Activated B cell treated with CpG ODN at 0.5 μM for 24 hours (primary cell): Measurements from ENCODE around the gene DESI1. TPM values are rescaled to one million over a fixed set of nuclear protein-coding genes. Genes with fewer than 3 reads are reported as not detected.

Experiments
- ATAC-seq: fragments of 200-7000 bp; cut with Tn5 transposase; one replicate; pipeline ENCODE4 v1.10.0; 2021; ENCODE audit warnings: low read depth, mild to moderate bottlenecking, moderate library complexity
- CTCF ChIA-PET: fragments of 350-600 bp; sonication (Branson Sonifier 250); formaldehyde crosslinking; loops from one replicate; lab custom pipeline; 2021; ENCODE audit warnings: antibody characterized with exemption; lab: Charles Lee
- POLR2A ChIA-PET: fragments of 350-600 bp; sonication (Branson Sonifier 250); formaldehyde crosslinking; loops from one replicate; lab custom pipeline; 2021; ENCODE audit warnings: antibody characterized with exemption; lab: Charles Lee
- DNase-seq: peaks from one replicate; pipeline ENCODE4 v3.0.0; 2022
- H3K27ac Mint-ChIP-seq: one replicate; pipeline ENCODE4 v1.8.0; 2020; ENCODE audit warnings: mixed read lengths
- H3K27me3 Mint-ChIP-seq: one replicate; pipeline ENCODE4 v1.8.0; 2021; ENCODE audit warnings: mixed read lengths
- H3K36me3 Mint-ChIP-seq: one replicate; pipeline ENCODE4 v1.8.0; 2021; ENCODE audit warnings: low read depth, mixed read lengths
- H3K4me1 Mint-ChIP-seq: one replicate; pipeline ENCODE4 v1.8.0; 2021; ENCODE audit warnings: mixed read lengths
- H3K4me3 Mint-ChIP-seq: one replicate; pipeline ENCODE4 v1.8.0; 2020; ENCODE audit warnings: mild to moderate bottlenecking, mixed read lengths
- H3K9me3 Mint-ChIP-seq: one replicate; pipeline ENCODE4 v1.8.0; 2020; ENCODE audit warnings: mixed read lengths
- intact Hi-C: fragments of 100-400 bp; cut with micrococcal nuclease; formaldehyde crosslinking; loops from one replicate; pipeline ENCODE4 v1.15.1; 2024
- total RNA-seq: library from RNA; stranded (reverse); gene quantifications from 2 replicates; pipeline ENCODE4 v1.2.3, GENCODE V29; 2022
- TF ChIP-seq, protein P1 (sequence below): fragments of 200-600 bp; IDR thresholded peaks from one replicate; pipeline ENCODE4 v1.8.0; 2022; ENCODE audit warnings: antibody characterized with exemption, mild to moderate bottlenecking

The DESI1 gene
- total RNA-seq, 1 donor from 2014 or later: 49.5 TPM

DNA sequence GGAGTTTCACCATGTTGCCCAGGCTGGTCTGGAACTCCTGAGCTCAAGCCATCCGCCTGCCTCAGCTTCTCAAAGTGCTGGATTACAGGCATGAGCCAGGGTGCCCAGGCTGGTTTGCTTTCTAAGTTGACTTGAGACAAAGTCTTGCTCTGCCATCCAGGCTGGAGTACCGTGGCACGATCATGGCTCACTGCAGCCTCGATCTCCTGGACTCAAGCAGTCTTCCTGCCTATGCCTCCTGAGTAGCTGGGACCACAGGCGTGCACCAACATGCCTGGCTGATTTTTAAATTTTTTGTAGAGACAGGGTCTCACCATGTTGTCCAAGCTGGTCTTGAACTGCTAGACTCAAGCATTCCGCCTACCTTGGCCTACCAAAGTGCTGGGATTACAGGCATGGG lies 36.9 kb upstream of the DESI1 start:
- no peak for DNase-seq
- Mint-ChIP-seq H3K27ac (no peak overlapping the region), H3K4me3 (no peak overlapping the region), H3K4me1 (no peaks in the 10 kb centered on the region), H3K36me3 (peaks cover 85% of the 10 kb centered on the region), H3K27me3 (no peaks in the 10 kb centered on the region), H3K9me3 (no peaks in the 10 kb centered on the region)
- ChIA-PET CTCF (interaction anchor here (1.4 kb wide), 1 partner anchor 9 kb away, joined by 3 read pairs; no protein-coding TSS in a partner anchor), POLR2A (interaction anchor here (0.6 kb wide), 1 partner anchor 734 kb away, joined by 7 read pairs; no protein-coding TSS in a partner anchor)
- TF ChIP-seq, protein P1, sequence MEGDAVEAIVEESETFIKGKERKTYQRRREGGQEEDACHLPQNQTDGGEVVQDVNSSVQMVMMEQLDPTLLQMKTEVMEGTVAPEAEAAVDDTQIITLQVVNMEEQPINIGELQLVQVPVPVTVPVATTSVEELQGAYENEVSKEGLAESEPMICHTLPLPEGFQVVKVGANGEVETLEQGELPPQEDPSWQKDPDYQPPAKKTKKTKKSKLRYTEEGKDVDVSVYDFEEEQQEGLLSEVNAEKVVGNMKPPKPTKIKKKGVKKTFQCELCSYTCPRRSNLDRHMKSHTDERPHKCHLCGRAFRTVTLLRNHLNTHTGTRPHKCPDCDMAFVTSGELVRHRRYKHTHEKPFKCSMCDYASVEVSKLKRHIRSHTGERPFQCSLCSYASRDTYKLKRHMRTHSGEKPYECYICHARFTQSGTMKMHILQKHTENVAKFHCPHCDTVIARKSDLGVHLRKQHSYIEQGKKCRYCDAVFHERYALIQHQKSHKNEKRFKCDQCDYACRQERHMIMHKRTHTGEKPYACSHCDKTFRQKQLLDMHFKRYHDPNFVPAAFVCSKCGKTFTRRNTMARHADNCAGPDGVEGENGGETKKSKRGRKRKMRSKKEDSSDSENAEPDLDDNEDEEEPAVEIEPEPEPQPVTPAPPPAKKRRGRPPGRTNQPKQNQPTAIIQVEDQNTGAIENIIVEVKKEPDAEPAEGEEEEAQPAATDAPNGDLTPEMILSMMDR: no peak
- intact Hi-C loops: no loop called here
- no peak for ATAC-seq

DNA sequence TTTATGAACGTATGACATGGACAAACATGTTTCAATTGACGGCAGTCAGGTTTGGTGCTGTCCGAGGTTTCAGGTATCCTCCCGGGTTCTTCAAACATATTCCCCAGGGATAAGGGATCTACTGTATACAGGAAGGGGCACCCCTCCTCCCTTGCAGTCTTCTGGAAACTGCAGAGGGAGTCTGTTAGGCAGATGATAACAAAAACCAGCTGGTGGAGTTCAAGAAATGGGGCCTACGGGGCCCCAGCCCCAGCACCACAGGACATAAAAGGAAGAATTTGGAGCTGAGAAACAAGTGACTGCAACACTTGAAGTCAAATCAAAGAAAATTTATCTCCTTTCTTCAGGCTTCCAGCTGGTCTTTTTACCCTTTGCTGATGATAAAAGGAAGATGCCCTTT lies 35.7 kb upstream of the DESI1 start:
- ChIA-PET CTCF (no interaction called here), POLR2A (no interaction called here)
- DNase-seq: no peak
- no peaks in the 10 kb centered on the region for H3K27me3 Mint-ChIP-seq
- H3K4me3 Mint-ChIP-seq: no peak overlapping the region
- no peak overlapping the region for H3K27ac Mint-ChIP-seq
- TF ChIP-seq, protein P1: no peak
- H3K9me3 Mint-ChIP-seq: no peaks in the 10 kb centered on the region
- no peak for ATAC-seq
- peaks cover 89% of the 10 kb centered on the region for H3K36me3 Mint-ChIP-seq
- intact Hi-C loops: no loop called here
- H3K4me1 Mint-ChIP-seq: no peaks in the 10 kb centered on the region

DNA sequence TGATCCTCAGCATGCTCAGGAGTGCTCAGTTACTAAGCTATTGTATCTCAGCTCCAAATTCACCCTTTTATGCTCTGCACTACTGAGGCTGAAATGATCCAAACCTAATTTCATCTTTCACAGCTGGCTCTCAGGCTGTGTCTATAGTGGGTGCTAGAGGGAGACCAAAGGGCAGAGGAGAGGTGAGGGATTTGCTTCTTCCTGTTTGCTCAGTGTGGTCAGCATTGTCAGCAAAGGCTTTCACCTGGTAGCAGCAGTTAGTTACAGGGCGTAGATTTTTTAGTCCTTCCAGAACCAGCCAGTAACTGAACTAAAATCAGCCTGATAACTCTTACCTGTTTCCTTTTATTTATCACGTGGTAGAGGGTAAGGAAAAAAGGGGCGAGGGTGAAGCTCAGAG lies 33.5 kb upstream of the DESI1 start:
- no peaks in the 10 kb centered on the region for H3K4me1 Mint-ChIP-seq
- H3K9me3 Mint-ChIP-seq: no peaks in the 10 kb centered on the region
- no peak for ATAC-seq
- DNase-seq: no peak
- CTCF ChIA-PET: no interaction called here
- H3K4me3 Mint-ChIP-seq: no peak overlapping the region
- intact Hi-C loops: no loop called here
- H3K27ac Mint-ChIP-seq: no peak overlapping the region
- POLR2A ChIA-PET: interaction anchor here (0.6 kb wide), 1 partner anchor 37 kb away, joined by 5 read pairs; no protein-coding TSS in a partner anchor
- TF ChIP-seq, protein P1: no peak
- H3K36me3 Mint-ChIP-seq: peaks cover 80% of the 10 kb centered on the region
- no peaks in the 10 kb centered on the region for H3K27me3 Mint-ChIP-seq

DNA sequence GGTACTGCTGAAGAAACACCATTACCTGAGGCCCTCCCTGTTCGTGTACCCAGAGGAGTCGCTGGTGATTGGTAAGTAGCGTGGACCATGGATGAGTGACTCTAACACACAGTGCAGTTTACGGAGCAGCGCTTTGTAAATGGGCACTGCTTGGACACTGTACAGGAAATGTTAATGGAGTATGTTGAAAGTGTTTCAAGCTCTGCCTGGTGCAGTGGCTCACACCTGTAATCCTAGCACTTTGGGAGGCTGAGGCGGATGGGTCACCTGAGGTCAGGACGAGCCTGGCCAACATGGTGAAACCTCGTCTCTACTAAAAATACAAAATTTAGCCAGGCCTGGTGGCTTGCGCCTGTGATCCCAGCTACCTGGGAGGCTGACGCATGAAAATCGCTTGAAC lies 30.0 kb upstream of the DESI1 start:
- H3K36me3 Mint-ChIP-seq: peaks cover 77% of the 10 kb centered on the region
- TF ChIP-seq, protein P1: no peak
- POLR2A ChIA-PET: no interaction called here

DNA sequence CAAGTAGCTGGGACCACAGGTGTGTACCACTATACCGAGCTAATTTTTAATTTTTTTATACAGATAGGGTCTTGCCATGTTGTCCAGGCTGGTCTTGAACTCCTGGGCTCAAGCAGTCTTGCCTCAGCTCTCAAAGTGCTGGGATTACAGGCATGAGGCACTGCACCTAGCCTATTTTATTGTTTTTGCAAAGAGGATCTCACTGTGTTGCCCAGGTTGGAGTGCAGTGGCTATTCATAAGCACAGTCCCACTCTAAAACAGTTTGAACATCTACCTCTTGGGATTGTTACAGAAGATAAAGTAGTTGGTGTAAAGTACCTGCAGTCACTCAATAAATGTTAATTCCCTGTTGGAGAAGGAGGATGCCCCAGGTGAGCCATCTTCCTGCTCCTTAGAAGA lies 29.4 kb upstream of the DESI1 start:
- H3K4me3 Mint-ChIP-seq: no peak overlapping the region
- no peaks in the 10 kb centered on the region for H3K9me3 Mint-ChIP-seq
- peaks cover 77% of the 10 kb centered on the region for H3K36me3 Mint-ChIP-seq
- H3K27ac Mint-ChIP-seq: no peak overlapping the region
- ATAC-seq (no peak), DNase-seq (no peak)
- ChIA-PET CTCF (no interaction called here), POLR2A (no interaction called here)
- H3K4me1 Mint-ChIP-seq: peaks cover 8% of the 10 kb centered on the region
- intact Hi-C loops: no loop called here
- TF ChIP-seq, protein P1: no peak
- H3K27me3 Mint-ChIP-seq: no peaks in the 10 kb centered on the region

More for the DNA sequence above, 30.0 kb upstream of the DESI1 start:
- ATAC-seq (no peak), DNase-seq (no peak)
- Mint-ChIP-seq H3K27ac (no peak overlapping the region), H3K4me1 (peaks cover 8% of the 10 kb centered on the region), H3K27me3 (no peaks in the 10 kb centered on the region), H3K9me3 (no peaks in the 10 kb centered on the region), H3K4me3 (no peak overlapping the region)
- CTCF ChIA-PET: no interaction called here
- intact Hi-C loops: no loop called here
